NK-92 treated with Interleukin-12 subunit alpha and Interleukin-12 subunit beta, amount 100 ng/mL, for 24 hours (cell line): Measurements from ENCODE around the gene FGFR1OP2.
A peak's percentile ranks its signal among the peaks of the same experiment; 100 is the strongest.
"Not testable (repeated sequence)": the region's sequence is repeated elsewhere in the genome, so short reads cannot be mapped to it uniquely, and the experiment has no call there.

Experiments used
- DNase-seq: peaks from one replicate; lab custom pipeline; 2025; lab: John Stamatoyannopoulos, UW

Gene FGFR1OP2

DNA sequence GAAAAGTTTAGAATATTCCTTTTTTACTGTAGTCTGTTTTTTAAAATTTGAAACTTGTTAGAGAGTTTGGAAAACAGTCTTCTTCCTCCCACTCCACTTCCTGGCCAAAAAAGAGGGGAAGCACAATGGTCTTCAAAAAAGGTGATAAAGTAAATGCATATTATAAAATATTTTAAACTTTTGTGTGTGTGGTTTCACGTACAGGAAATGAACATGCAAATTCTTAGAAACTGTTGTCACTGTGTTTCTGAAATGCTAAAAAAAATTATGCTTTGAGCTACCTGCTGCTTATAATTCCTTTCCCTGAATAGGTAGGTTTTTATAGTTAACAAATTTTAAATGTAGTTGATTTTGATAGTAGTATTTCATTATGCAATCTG, 2.9 kb downstream of the FGFR1OP2 start:
- DNase-seq: no peak

DNA sequence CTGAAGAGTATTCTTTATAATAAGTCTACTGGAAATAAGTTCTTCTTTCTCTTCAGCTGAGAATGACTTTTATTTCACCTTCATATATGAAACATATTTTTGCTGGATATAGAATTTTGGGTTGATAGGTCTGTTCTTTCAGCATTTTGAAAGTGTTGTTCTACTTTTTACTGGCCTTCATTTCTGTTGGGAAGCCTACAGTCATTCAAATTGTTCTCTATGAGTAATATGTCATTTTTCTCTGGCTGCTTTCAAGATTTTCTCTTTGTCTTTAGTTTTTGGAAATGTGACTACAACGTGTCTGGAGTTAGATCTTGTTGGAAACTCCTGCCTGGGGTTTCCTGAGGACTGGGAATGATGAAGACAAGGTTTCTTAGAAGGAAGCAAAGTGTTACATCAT, 10.0 kb downstream of the FGFR1OP2 start:
- DNase-seq: no peak

DNA sequence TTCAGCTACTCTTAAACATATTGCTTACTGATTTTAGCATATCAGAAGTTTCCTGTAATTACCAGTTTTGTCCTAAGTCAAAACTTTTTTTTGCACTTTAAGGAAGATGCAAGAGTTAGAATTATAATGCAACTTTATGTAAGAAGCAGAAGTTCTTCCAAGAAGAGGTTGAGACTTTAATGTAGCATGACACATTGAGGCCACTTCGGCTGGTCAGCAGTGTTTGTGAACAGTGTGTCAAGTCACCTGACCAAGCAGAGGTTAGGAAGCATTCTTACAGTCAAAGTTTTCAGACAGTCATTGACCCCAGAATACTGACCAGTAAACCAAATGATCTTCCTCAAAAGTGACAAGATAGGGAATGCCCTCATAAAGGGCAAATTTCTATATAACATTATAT, 15.2 kb downstream of the FGFR1OP2 start:
- DNase-seq: no peak

DNA sequence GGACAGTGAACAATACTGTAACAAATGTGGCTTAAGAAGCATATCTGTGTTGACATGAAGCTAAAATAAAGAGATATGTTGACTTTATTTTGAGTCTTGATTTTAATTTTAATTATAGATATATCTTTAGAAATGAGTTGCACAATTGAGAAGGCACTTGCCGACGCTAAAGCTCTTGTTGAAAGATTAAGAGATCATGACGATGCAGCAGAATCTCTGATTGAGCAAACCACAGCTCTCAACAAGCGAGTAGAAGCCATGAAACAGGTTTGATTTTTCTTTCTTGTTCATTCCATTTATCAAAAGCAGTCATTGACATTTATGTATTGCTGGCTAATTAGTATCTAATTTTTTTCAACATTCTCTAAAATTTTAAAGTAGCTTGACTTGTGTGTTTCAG, 15.8 kb downstream of the FGFR1OP2 start:
- DNase-seq: no peak

DNA sequence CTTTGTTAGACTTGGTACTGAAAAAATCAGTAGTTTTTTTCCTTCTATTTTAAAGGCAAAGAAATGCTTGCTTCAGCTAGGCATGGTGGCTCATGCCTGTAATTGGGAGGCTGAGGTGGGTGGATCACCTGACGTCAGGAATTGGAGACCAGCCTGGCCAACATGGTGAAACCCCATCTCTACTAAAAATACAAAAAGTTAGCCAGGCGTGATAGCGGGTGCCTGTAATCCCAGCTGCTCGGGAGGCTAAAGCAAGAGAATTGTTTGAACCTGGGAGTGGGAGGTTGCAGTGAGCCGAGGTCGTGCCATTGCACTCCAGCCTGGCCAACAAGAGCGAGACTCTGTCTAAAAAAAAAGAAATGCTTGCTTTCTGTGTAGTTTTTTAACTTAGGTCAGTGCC, 23.1 kb downstream of the FGFR1OP2 start:
- not testable (repeated sequence) for DNase-seq

DNA sequence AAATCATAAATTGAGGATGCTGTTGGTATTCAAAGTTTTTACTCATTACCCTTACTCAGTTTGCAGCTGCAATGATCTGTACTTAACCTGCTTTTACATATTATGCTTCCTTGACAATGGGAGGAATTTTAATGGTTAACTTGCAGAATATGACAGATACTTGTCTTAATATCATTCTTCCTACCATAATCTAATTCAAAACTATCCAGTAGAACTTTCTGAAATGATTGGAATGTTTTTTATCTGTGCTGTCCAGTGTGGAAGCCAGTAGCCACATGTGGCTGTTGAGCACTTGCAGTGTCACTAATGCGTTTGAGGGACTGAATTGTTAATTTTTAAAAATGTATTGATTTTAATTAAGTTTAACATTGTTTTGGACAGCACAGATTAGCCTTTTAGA, 23.5 kb downstream of the FGFR1OP2 start:
- no peak for DNase-seq

DNA sequence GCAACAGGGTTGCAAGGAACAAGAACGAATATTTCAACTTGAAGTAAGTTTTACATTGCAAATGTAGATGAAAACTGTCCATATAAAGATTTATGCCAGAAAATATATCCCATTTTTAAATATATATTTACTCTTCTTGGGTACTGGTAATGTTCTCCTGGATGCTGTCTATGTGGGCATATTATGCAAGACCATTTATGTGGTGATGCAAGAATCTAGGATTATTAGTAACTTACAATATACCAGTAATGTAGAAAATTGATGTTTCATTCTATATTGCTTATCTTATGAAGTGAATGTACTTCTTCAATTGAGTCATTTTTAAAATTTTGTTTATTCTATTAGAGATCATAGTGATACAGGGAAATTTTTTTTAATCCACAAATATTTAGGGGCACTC, 25.1 kb downstream of the FGFR1OP2 start:
- DNase-seq: no peak

DNA sequence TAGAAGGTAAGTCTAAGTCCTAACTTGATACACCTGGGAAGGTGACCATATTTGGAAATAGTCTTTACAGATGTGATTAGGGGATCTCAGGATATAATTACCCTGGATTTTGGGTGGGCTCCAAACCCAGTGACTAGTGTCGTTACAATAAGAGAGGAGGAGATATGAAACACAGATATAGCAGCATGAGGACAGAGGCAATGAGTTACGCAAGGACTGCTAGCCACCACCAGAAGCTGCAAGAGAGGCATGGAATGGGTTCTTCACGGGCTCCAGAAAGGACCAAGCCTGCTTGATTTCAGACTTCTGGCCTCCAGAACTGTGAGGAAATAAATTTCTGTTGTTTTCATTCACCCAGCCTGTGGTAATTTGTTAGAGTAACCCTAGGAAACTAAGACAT, 28.6 kb downstream of the FGFR1OP2 start:
- DNase-seq: no peak

DNA sequence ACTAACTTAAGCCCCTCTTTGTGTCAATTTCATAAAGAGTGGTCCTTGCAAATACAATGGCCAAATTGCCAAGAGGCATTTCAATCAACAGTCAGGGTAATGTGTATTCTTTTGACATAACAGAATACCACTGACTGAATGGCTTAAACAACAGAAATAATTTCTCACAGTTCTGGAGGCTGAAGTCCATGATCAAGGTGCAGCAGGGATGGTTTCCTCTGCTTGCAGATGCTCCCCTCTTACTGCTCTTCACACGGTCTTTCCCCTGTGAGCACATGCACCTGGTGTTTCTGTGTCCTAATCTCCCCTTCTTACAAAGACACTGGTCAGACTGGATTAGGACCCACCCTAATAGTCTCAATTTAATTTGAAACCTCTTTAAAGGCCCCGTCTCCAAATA, 31.9 kb downstream of the FGFR1OP2 start:
- no peak for DNase-seq

DNA sequence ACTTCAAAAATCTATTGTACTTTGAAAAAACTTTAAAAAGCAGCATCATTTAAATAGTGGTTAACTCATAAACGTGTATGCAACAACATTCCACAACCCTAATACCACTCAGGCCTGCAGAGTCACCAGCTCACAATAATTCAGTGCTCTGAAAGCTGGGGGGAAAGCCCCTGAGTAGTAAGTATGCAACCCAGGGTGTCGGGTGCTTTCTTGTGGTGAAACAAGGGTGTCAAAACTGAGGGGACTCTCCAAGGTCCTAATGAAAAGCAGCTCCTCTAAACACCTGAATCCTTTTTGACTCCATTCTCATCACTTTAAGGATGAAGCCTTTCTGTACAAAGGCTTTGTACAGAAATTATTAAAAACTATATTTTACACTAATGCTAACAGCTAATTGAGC, 33.7 kb downstream of the FGFR1OP2 start:
- DNase-seq: peak; percentile 64

DNA sequence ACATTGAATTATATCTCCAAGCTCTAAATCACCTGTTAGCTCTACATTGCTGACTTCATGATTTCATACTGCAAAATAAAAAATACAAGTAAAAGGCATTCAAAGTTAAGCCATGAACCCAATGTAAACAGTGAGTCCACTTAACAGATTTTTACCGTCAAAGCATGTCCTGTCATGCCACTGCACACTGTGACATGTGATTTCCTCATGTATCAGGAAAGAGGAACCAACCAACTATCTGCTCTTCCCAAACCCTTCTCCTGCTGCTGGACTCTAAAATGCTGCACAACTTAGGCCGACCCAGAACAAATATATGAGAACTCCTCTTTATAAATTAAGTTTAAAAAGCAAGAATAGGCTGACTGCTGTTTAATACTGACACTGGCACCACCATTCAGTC, 38.4 kb downstream of the FGFR1OP2 start:
- DNase-seq: no peak

DNA sequence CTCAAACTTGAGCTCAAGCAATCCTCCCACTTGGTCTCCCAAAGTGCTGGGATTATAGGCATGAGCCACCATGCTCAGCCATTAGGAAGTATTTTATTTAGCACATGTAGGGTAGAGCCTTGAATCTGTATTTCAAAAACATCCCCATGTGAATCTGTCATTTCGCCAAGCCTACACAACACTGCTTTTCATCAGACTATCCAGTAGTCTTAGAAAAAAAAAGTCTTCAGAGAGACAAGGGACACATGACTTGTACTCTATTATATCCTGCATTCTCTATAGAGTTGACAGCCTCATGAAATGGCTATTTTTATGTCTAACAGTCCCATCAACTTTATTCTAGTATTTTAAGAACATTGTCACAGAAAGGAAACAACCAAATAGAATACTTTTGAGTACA, 40.5 kb downstream of the FGFR1OP2 start:
- DNase-seq: no peak

DNA sequence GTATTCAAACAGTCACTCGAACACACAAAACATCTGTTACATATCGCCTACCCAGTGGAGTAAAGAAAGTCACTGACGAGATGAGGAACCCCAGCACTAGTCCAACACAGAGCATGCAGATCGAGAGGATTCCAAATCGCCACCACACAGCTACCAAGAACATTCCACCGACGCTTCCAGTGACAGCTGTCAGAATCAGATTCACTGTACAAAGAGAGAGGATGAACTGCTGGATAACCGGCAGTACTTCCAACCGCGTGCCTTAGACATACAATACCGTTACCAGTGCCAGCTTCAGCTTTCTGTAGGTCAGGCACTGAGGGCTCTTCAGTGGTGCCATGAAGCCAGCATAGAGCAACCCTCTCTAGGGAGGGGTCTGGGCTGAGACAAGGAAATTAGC, 41.5 kb downstream of the FGFR1OP2 start:
- DNase-seq: no peak

DNA sequence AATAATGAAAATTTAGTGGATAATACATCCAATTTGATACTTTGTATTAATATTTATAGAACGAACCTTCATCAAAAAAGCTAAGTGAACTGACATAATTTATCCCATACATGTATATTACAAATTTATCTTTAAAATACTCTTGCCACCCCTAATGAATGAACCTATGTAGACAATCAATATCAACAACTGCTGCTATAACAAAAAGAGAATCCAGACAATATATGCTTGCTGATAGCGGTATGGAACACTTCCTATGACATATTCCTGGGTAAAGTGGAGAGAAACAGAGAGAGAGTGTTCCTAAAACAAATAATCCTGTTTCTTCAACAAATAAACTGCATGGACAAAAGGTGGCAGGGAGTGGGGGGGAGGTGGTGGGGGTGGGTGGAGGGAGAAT, 44.6 kb downstream of the FGFR1OP2 start:
- DNase-seq: no peak

DNA sequence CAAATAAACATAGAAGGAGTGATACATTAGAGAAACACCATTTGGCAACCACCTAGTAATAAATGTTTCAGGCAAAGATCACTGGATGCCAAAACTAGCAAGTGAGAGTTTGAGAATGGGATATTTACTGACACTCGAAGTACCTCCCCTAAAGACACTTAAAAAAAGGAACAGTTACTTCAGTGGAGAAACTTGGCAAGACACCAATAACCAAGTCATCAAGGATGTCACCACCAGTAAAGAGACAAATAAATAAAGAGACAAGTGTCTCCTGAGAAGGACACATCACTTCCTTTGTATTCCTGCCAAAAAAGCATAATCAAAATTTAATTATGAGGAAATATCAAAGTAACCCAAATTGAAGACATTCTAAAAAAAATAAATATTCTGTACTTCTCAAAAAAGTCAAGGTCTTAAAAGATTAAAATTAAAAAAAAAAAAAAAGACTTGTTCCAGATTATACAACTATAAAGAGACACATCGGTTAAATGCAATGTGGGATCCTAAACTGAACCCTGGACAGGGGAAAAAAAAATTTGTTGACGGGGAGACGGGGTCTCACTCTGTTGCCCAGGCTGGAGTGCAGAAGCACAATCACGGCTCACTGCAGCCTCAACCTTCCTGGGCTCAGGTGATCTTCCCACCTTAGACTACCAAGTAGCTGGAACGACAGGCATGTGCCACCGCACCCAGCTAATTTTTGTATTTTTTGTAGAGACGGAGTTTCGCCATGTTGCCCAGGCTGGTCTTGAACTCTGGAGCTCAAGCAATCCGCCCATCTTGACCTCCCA, 49.6 kb downstream of the FGFR1OP2 start:
- DNase-seq: no peak

DNA sequence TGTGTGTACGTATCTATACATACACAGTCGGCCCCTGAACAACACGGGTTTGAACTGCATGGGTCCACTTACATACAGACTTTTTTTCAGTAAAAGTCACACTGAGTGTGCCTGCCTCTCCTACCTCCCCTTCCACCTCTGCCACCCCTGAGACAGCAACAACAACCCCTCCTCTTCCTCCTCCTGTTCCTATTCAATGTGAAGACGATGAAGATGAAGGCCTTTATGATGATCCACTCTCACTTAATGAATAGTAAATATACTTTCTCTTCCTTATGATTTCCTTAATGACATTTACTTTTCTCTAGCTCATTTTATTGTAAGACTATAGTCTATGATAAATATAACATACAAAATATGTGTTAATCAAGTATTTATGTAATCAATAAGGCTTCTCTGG, 50.4 kb downstream of the FGFR1OP2 start:
- DNase-seq: no peak

DNA sequence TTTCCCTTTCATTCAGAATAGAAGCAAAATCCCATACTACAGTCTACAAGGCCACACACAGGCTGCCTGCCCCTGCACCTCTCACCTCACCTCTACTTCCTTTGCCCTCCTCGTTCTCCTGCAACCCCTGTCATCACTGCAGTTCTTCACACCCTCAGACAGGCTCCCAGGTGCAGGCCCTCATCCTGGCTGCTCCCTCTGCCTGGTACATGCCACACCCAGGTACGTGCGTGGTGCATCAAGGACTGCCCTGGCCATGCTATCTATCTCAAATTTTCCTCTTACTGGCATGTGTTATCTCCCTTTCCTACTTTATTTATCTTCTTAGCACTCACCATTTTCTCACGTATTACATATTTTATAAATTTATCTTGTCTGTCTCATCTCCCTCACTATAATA, 51.6 kb downstream of the FGFR1OP2 start:
- DNase-seq: no peak

DNA sequence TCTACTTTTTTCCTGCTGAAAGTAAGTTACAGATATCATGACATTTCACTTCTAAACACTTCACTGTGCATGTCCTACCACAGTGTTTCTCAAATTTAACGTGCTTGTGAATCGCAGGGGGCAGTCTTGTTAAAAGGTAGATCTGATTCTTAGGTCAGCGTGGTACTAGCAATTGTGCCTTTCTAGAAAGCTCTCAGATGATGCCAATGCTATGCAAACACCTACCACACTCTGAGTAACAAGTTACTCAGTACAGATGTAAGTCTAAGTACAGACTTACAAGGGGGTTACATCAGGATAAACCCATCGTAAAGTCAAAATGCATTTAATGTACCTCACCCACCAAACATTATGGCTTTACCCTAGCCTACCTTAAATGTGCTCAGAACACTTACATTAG, 53.6 kb downstream of the FGFR1OP2 start:
- DNase-seq: no peak

DNA sequence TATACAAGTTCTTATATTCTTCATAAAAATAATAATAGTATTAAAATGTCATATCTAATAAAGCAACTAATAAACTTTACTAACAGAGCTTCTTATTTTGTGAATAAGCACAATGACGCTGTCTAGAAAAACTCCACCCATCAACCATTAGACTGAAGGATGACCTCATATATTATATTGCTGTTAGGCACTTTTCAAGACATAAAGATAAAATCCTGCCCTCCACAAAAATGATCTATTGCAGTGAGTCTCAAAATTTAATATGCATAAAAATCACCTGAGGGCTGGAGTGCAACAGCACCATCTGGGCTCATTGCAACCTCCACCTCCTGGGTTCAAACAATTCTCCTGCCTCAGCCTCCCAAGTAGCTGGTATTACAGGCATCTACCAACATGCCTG, 55.8 kb downstream of the FGFR1OP2 start:
- no peak for DNase-seq

DNA sequence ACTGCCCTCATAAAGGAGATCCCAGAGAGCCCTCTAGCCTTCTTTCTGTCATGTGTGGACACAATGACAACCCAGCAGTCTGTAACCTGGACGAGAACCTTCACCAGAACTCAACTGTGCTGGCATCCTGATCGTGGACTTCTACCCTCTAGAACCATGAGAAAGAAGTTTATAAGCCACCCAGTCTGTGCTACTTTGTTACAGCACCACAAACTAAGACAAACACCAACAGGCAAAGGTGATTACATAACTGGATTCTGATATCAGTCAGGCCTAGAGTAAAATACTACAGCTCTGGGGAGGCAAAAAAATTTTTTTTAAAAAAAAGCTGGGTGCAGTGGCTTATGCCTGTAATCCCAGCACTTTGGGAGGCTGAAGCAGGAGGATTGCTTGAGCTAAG, 57.4 kb downstream of the FGFR1OP2 start:
- DNase-seq: no peak

DNA sequence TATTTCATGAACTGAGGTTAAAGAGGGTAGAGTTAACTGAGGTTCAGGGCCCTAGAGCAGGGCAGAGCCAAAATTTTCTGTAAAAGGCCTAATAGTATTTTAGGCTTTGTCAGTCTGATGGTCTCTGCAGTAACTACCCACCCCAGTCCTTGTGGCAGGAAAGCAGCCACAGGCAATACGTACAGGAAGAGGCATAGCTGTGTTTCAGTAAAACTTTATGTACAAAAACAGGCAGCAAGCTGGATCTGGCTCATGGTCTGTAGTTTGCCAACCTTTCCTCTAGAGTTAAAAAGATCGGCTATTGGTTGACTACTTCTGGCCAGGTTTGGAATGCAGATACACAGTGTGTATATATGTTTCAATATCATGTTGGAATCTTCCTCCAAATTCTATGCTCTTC, 58.7 kb downstream of the FGFR1OP2 start:
- DNase-seq: no peak

DNA sequence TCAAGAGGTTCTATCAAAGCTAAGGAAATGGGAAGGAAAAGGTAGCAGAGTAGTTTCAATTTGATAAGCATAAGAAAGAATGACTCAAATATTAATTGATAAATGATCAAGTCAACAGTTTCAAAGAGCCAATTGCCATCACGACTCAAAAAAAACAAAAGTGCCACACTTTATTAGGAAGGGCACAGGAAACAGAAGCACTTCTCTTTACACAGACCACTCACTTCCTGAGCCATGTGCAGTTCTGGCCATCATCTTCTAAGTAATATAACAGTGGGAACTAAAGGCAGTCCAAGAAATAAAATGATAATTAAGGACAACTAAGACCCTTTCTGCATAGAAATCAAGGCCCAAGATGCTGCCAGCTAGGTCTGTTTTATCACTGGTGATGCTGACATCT, 62.7 kb downstream of the FGFR1OP2 start:
- no peak for DNase-seq

DNA sequence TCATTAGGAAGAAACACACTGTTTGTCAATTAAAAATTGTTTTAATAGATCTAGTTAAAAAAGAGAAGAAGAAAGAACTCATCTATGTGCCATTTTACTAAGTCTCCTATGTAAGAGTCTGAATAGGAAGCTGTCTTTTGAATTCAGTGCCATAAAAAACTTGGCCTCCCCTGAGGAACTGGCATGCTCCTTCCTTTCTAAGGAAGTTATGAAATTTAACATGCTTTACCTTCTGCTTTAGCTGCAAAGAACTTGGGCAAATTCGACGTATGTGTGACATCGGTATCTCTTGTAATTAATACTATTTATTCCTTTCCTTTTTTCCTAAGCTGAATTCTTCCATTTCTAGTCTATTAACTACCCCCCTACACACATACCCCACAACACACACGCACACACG, 63.4 kb downstream of the FGFR1OP2 start:
- DNase-seq: no peak

DNA sequence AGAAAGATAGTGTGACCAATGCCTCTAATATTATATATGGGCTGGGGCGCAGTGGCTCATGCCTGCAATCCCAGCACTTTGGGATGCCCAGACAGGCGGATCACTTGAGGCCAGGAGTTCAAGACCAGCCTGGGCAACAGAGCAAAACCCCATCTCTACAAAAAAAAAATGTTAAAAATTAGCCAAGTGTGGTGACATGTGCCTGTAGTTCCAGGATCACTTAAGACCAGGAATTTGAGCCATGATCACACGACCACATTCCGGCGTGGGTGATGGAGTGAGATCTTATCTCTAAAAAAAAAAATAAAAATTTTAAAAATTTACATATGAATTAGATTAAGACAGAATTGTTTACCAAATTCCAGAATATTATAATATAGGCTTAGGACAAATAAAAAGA, 63.9 kb downstream of the FGFR1OP2 start:
- no peak for DNase-seq
